ENCODE results near the gene GNPDA1.

GNPDA1 gene

DNA sequence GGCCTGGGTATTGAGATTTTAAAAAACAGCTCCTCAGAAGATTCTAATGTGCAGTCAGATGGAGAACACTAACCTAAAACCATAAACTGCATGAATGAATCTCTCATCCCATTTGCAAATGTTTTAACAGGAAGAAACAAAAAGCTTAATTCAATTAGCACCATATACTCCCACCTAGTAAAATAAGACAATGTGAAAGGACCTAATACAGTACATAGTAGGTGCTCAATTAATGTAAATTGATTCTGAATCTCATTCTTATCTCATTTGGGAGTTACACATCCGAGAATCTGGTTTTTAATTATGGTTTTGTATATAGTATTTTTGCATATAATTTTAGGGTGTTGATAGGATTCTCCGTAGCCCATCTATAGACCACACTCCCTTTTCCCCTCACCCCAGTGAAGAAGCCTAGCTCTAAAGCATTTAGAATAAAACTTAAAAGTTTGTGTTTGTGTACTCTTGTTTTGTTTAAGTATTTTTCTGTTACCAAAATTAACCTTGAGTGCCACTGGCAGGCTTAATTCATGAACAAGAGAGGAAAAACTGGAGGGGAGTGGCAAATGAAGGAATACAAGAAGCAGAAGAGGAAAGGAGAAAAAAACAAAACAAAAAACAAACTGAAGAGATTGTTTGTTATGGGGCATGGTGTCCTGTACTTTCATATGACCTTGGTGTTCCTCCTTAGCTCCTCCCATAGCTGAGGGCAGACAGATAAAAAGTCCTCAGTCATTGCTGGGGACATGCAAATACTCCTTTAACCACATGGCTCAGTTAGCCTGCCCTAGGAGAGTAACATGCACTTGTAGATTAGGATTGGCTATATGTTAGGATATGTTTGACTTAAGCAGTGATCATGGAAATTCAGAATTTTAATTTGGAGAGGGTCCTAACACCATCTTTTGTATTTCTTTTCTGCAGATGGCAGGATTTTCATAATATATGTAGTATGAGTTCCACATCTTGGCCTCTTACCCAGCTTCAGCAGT lies 42.8 kb downstream of the GNPDA1 start:
- Histone ChIP-seq H3K36me3 (peaks cover 23% of the 10 kb centered on the region), H3K4me1 (ENCODE audit: control insufficient read depth in 1 of 2, insufficient read depth in 1 of 2, low read depth in 1 of 2, low read length in 1 of 2) (peaks cover 22 to 24% of the 10 kb centered on the region in 2 experiments), H3K27me3 (no peaks in the 10 kb centered on the region), H3K27ac (peak overlapping the region; percentile 85), H3K9me3 (no peaks in the 10 kb centered on the region), H3K4me3 (ENCODE audit: low read depth in 1 of 2, low read length in 1 of 2) (peak overlapping the region; percentile 67 to 75)
- TF ChIP-seq, protein P1, sequence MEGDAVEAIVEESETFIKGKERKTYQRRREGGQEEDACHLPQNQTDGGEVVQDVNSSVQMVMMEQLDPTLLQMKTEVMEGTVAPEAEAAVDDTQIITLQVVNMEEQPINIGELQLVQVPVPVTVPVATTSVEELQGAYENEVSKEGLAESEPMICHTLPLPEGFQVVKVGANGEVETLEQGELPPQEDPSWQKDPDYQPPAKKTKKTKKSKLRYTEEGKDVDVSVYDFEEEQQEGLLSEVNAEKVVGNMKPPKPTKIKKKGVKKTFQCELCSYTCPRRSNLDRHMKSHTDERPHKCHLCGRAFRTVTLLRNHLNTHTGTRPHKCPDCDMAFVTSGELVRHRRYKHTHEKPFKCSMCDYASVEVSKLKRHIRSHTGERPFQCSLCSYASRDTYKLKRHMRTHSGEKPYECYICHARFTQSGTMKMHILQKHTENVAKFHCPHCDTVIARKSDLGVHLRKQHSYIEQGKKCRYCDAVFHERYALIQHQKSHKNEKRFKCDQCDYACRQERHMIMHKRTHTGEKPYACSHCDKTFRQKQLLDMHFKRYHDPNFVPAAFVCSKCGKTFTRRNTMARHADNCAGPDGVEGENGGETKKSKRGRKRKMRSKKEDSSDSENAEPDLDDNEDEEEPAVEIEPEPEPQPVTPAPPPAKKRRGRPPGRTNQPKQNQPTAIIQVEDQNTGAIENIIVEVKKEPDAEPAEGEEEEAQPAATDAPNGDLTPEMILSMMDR (IDR thresholded peaks at IDR 0.05), result no peak

DNA sequence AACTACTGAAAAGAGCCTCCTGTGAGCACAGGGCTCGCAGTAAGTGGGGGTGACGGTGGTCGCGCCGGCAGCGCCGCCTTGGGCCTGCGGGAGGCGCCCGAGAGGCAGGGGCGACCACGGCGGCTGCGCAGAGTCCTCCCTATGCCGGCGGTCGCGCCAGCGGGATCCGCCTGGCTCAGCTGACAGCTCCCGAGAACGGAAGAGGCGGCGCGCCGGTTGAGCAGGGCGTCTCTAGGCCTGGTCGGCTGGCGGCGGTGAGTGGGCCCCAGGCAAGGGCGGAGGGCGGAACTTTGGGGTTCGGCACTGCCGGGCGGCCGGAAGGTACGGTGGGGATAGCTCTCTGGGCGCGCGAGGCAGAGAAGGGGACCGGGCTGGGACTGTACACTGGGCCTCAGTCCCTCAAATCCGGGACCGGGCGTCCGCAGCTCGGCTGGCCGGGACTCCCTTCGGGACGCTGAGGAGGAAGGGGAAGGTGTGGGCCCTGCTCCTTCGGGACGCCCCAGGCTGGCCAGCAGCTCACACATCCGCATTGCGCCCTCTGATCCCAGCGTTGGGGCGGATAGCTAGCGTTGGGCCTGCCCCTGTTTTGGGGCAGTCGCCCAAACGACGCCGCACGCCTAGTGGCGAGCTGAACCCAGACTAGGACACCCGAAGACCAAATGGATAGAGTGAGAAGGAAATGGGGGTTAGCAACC lies 43.8 kb downstream of the GNPDA1 start, which contains the start of gene RNF14:
Gene RNF14 (plus strand): TSS at position 192 of the 695 bp plus-strand sequence. CDS start 4,484 bp downstream, outside the sequence.
- TF ChIP-seq, protein P1 (IDR thresholded peaks at IDR 0.05), result peak; percentile 79
- Histone ChIP-seq H3K36me3 (peaks cover 14% of the 10 kb centered on the region), H3K4me3 (ENCODE audit: low read depth in 1 of 2, low read length in 1 of 2) (peak within 1 kb of the TSS; percentile 67 to 75), H3K9me3 (no peaks in the 10 kb centered on the region), H3K27ac (peak within 1 kb of the TSS; percentile 85), H3K27me3 (no peaks in the 10 kb centered on the region), H3K4me1 (ENCODE audit: control insufficient read depth in 1 of 2, insufficient read depth in 1 of 2, low read depth in 1 of 2, low read length in 1 of 2) (peaks cover 22 to 24% of the 10 kb centered on the region in 2 experiments)

DNA sequence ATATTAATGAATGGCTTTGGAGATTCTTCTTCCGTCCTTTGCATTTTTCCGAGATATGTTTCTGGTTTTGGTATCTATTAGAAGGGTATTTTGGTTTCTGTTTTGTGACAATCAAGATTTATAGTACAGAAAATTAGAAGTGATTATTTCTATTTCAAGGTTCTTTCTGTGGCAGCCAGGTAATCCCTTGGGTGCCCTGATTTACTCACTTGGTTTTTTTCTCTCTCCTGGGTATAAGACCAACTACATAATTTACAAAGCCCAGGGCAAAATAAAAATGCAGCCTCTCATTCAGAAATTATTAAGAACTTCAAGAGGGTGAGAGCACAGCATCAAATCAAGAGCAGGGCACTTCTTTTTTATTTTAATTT lies 45.9 kb downstream of the GNPDA1 start:
- Histone ChIP-seq H3K27me3 (no peaks in the 10 kb centered on the region), H3K27ac (no peak overlapping the region), H3K4me3 (ENCODE audit: low read depth in 1 of 2, low read length in 1 of 2) (no peak overlapping the region), H3K9me3 (no peaks in the 10 kb centered on the region), H3K36me3 (peaks cover under 1% of the 10 kb centered on the region), H3K4me1 (ENCODE audit: control insufficient read depth in 1 of 2, insufficient read depth in 1 of 2, low read depth in 1 of 2, low read length in 1 of 2) (peaks cover 22 to 24% of the 10 kb centered on the region in 2 experiments)
- TF ChIP-seq, protein P1 (IDR thresholded peaks at IDR 0.05), result no peak

DNA sequence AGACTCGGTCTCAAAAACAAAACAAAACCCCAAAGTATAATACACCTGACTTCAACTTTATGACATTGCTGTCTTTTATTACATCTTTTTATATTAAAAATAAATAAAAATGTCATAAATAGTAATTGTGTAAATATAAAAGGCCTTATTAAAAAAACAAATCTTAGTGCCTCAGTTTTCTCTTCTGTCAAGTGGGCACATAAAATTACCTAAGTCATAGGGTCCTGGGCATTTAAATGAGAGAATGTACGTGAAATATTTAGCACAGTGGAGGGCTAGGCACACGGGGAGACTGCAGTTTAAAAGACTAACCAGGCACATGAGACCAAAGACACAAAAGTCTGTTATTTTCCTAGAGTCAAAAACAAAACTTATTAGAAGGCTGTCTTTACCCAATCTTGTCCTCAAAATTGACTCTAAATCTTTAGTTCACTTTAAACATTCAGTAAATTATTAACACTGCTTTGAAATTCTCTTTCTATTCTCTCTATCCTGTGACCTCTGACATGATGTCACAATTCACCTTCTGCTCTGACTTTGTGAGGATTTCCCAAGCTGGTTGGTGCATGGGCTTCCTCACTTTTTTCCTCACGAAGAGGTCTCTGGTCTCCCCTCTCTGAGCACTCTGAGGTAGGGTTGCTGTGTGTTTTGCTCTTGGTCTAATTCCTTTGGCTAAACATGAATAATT lies 46.4 kb downstream of the GNPDA1 start:
- Histone ChIP-seq H3K4me1 (ENCODE audit: control insufficient read depth in 1 of 2, insufficient read depth in 1 of 2, low read depth in 1 of 2, low read length in 1 of 2) (peaks cover 22 to 24% of the 10 kb centered on the region in 2 experiments), H3K27ac (no peak overlapping the region), H3K36me3 (no peaks in the 10 kb centered on the region), H3K9me3 (no peaks in the 10 kb centered on the region), H3K27me3 (no peaks in the 10 kb centered on the region), H3K4me3 (ENCODE audit: low read depth in 1 of 2, low read length in 1 of 2) (no peak overlapping the region)
- TF ChIP-seq, protein P1 (IDR thresholded peaks at IDR 0.05), result no peak

DNA sequence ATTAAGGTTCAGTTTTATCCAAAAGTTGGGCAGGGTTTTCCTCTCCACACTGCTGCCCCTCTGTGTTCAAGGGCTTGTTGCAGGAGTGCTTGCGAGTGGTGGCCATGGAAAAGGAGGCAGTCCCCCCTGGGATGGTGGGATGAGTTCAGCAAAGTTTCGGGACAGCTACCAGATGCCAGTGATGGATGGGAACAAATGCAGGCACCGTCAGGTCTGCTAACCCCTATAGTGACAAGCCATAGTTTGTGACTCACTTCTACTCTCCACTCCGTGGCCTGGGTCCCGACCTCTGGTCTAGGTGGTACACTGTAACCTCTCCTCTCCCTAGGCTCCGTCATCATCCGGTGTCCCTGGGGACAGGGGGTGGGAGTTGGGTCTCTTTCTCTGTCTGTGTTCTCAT lies 47.8 kb downstream of the GNPDA1 start:
- no peaks in the 10 kb centered on the region for H3K36me3 ChIP-seq
- no peak overlapping the region for H3K27ac ChIP-seq
- no peaks in the 10 kb centered on the region for H3K9me3 ChIP-seq
- no peaks in the 10 kb centered on the region for H3K27me3 ChIP-seq
- peaks cover 17 to 19% of the 10 kb centered on the region in 2 experiments for H3K4me1 ChIP-seq (ENCODE audit: control insufficient read depth in 1 of 2, insufficient read depth in 1 of 2, low read depth in 1 of 2, low read length in 1 of 2)
- H3K4me3 ChIP-seq (ENCODE audit: low read depth in 1 of 2, low read length in 1 of 2), result no peak overlapping the region
- TF ChIP-seq, protein P1 (IDR thresholded peaks at IDR 0.05), result no peak
